ENCODE data around the gene BLTP3B.

BLTP3B gene

GRCh38 chr12:100115291-100115690 lies 27.4 kb downstream of the BLTP3B start:
- DNase-seq (ENCODE audit: extremely low read depth in 1 of 2, low read depth in 1 of 2) = no peak

- DNase-seq (ENCODE audit: extremely low read depth in 1 of 2, low read depth in 1 of 2) = no peak
These were observed 28.1 kb downstream of the BLTP3B start for GRCh38 chr12:100114574-100114973.

GRCh38 chr12:100110276-100110675 lies 32.4 kb downstream of the BLTP3B start:
- DNase-seq (ENCODE audit: extremely low read depth in 1 of 2, low read depth in 1 of 2) = no peak

- DNase-seq (ENCODE audit: extremely low read depth in 1 of 2, low read depth in 1 of 2) = no peak
These were observed 35.8 kb downstream of the BLTP3B start for GRCh38 chr12:100106861-100107260.

DNA sequence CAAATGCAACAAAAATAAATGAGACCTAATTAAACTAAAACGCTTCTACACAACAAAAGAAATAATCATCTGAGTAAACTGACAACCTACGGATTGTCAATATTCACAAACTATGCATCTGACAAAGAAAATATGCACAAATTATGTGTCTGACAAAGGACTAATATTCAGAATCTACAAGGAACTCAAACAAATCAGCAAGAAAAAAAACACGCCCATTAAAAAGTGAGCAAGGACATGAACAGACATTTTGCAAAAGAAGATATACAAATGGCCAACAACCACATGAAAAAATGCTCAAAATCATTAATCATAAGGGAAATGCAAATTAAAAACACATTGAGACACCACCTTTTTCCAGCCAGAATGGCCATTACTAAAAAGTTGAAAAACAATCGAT lies 37.0 kb downstream of the BLTP3B start:
- DNase-seq (ENCODE audit: extremely low read depth in 1 of 2, low read depth in 1 of 2) = no peak

GRCh38 chr12:100101000-100101399 lies 41.7 kb downstream of the BLTP3B start:
- DNase-seq (ENCODE audit: extremely low read depth in 1 of 2, low read depth in 1 of 2) = no peak

All from activated CD8-positive, alpha-beta memory T cell treated with anti-CD3 and anti-CD28 coated beads for 1 hour (primary cell).